DOHH2 (cell line): ENCODE measurements around the gene CFAP92.

ENCODE experiments used
- H3F3A ChIP-seq: fragments of 200-600 bp; sonication (generic), shearing (Covaris generic); 2 replicates; pipeline ENCODE4 v1.6.0; 2016; ENCODE audit warnings: antibody characterized with exemption, mild to moderate bottlenecking; ENCODE audit not compliant: control insufficient read depth, insufficient read depth
- H3K27ac ChIP-seq: fragments of 200-600 bp; sonication (generic); 2 replicates; pipeline ENCODE4 v1.5.1; 2014; ENCODE audit warnings: low read depth, mild to moderate bottlenecking, low read length, moderate library complexity
- H3K27me3 ChIP-seq: fragments of 200-600 bp; sonication (generic); 2 replicates; pipeline ENCODE4 v1.6.1; 2014; ENCODE audit warnings: mild to moderate bottlenecking, low read length, mixed read lengths; ENCODE audit not compliant: control insufficient read depth
- H3K36me3 ChIP-seq: fragments of 200-600 bp; sonication (generic); 2 replicates; pipeline ENCODE4 v1.6.1; 2014; ENCODE audit warnings: mild to moderate bottlenecking, low read length, moderate library complexity, mixed read lengths; ENCODE audit not compliant: control insufficient read depth
- H3K4me1 ChIP-seq: fragments of 200-600 bp; sonication (generic); 2 replicates; pipeline ENCODE4 v1.6.1; 2014; ENCODE audit warnings: mild to moderate bottlenecking, low read length, mixed read lengths; ENCODE audit not compliant: control insufficient read depth
- H3K4me2 ChIP-seq: fragments of 200-600 bp; sonication (generic); 2 replicates; pipeline ENCODE4 v1.6.0; 2014; ENCODE audit warnings: mild to moderate bottlenecking, low read length, moderate library complexity
- H3K4me3 ChIP-seq: fragments of 200-600 bp; sonication (generic); 2 replicates; pipeline ENCODE4 v1.5.1; 2014; ENCODE audit warnings: mild to moderate bottlenecking, low read length, mixed read lengths
- H3K79me2 ChIP-seq: fragments of 200-600 bp; sonication (generic); 2 replicates; pipeline ENCODE4 v1.6.1; 2014; ENCODE audit warnings: mild to moderate bottlenecking, low read length, mixed read lengths; ENCODE audit not compliant: control insufficient read depth
- H3K9me2 ChIP-seq: fragments of 200-600 bp; sonication (generic); replicated peaks from 2 replicates; pipeline ENCODE4 v1.6.1; 2014; ENCODE audit warnings: mild to moderate bottlenecking, low read length, mixed read lengths; ENCODE audit not compliant: control insufficient read depth
- H3K9me3 ChIP-seq: fragments of 200-600 bp; sonication (generic); 2 replicates; pipeline ENCODE4 v1.6.1; 2014; ENCODE audit warnings: antibody characterized with exemption, low read length, mixed read lengths; ENCODE audit not compliant: control insufficient read depth, insufficient read depth
- H4K20me1 ChIP-seq: fragments of 200-600 bp; sonication (generic); 2 replicates; pipeline ENCODE4 v1.6.0; 2014; ENCODE audit warnings: low read depth, mild to moderate bottlenecking, antibody characterized with exemption, low read length, moderate library complexity; ENCODE audit not compliant: control insufficient read depth, insufficient read depth
- EZH2phosphoT487 ChIP-seq: fragments of 200-600 bp; sonication (generic); IDR thresholded peaks from 2 replicates; pipeline ENCODE4 v1.6.1; 2017; ENCODE audit warnings: borderline replicate concordance, mild to moderate bottlenecking, antibody characterized with exemption, low read length, moderate library complexity, mixed read lengths
- TF ChIP-seq, protein P1 (sequence below): fragments of 200-600 bp; sonication (generic); IDR thresholded peaks from one replicate; pipeline ENCODE4 v1.5.1; 2014; ENCODE audit warnings: antibody characterized with exemption, mild to moderate bottlenecking, low read depth, low read length; ENCODE audit not compliant: poor library complexity, severe bottlenecking

The CFAP92 gene

DNA sequence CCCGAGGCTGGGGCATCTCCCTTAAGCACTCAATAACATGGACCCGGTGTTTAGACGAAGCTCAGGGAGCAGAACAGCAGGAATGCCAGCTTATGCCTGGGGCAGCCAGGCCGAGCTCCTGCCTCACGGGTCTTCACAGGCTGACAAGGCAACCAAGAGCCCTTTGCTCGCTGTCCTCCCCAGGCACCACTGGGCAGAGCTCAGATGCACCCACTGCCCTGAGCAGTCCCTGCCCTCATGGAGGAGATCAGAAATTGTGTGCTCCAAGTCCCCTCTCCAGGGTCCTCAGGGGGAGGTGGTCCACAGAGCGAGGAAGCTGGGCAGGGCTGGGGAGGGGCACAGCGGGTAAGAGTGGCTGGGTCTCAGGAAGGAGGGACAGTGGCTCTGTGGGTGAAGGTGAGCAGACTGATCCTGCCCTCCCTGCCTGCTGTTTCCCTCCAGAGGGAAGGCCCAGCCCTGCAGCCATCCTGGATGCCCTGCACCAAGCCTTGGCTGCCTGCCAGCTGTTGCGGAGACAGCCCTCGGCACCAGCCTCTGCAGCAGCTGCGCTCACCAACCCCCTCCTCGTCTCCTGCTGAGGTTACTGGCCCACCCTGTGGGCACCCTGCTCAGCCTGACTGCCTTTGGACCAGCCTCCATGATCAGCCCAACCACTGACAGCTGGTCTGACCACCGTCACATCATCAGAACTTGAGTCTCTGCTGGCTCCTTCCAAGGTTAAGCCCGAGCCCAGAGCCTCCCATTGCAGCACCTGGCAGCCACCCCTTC lies 45.6 kb upstream of the CFAP92 start:
- Histone ChIP-seq H3K9me2 (no peaks in the 10 kb centered on the region), H3K36me3 (no peaks in the 10 kb centered on the region), H3K27me3 (peaks cover 10% of the 10 kb centered on the region), H3K4me2 (no peak overlapping the region), H3K9me3 (no peaks in the 10 kb centered on the region), H4K20me1 (no peaks in the 10 kb centered on the region), H3K27ac (no peak overlapping the region), H3K4me1 (no peaks in the 10 kb centered on the region), H3K4me3 (no peak overlapping the region), H3F3A (no peaks in the 10 kb centered on the region), H3K79me2 (no peaks in the 10 kb centered on the region)
- TF ChIP-seq EZH2phosphoT487 = no peak
- TF ChIP-seq, protein P1, sequence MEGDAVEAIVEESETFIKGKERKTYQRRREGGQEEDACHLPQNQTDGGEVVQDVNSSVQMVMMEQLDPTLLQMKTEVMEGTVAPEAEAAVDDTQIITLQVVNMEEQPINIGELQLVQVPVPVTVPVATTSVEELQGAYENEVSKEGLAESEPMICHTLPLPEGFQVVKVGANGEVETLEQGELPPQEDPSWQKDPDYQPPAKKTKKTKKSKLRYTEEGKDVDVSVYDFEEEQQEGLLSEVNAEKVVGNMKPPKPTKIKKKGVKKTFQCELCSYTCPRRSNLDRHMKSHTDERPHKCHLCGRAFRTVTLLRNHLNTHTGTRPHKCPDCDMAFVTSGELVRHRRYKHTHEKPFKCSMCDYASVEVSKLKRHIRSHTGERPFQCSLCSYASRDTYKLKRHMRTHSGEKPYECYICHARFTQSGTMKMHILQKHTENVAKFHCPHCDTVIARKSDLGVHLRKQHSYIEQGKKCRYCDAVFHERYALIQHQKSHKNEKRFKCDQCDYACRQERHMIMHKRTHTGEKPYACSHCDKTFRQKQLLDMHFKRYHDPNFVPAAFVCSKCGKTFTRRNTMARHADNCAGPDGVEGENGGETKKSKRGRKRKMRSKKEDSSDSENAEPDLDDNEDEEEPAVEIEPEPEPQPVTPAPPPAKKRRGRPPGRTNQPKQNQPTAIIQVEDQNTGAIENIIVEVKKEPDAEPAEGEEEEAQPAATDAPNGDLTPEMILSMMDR = no peak

DNA sequence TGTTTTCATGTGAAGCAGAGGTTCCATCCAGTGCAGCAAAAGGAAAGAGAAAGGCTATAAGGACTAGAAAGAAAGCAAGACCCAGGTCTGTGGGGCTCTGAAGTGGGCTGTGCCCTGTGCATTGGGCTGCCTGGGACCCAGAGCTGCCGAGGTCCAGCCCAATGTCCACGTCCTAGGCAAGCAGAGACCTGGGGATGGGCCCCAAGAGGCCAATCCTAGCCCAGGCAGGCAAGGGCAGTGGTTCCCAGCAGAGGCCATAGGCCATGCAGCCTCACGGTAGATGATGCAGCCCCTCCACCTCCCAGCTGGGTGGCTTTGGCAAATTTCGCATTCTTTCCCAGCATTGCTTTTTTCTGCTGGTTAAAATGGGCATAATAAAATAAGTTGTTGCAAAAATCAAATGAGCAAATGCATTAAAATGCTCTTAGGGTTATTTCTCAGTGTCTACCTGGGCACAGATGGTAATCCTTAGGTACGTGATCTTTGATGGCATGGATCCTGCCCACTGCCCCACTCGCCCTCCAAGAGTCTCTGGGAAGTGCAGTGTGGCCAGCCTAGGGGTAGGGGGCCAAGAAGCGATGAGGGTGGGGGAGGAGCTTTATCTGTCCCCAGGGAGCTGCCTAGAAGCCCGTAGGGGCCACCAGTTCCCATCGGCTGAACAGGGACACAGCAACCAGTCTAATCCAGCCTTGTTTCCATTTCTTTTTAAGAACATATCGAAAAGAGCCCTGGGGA lies 44.4 kb upstream of the CFAP92 start:
- H3F3A ChIP-seq = no peaks in the 10 kb centered on the region
- H3K9me2 ChIP-seq = no peaks in the 10 kb centered on the region
- TF ChIP-seq, protein P1 = no peak
- TF ChIP-seq EZH2phosphoT487 = no peak
- H3K9me3 ChIP-seq = no peaks in the 10 kb centered on the region
- no peaks in the 10 kb centered on the region for H4K20me1 ChIP-seq
- no peak overlapping the region for H3K4me3 ChIP-seq
- no peaks in the 10 kb centered on the region for H3K79me2 ChIP-seq
- H3K4me1 ChIP-seq = no peaks in the 10 kb centered on the region
- peaks cover 5% of the 10 kb centered on the region for H3K27me3 ChIP-seq
- no peak overlapping the region for H3K4me2 ChIP-seq
- H3K36me3 ChIP-seq = no peaks in the 10 kb centered on the region
- no peak overlapping the region for H3K27ac ChIP-seq

DNA sequence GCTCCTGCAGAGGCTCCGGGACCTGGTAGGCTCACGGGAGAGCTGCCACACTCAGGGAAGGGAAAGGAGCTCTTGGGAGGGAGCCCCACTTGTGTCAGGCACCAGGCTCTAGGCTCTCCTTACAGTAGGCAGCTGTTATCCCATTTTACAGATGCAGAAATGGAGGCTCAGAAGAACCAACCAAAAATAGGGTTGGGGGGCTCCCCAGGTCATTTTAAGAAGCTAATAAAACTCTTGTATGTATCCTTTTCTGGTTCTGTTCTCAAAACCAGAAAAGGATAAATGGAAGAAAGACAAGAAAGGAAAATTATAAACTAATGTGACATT lies 43.2 kb upstream of the CFAP92 start:
- no peaks in the 10 kb centered on the region for H3K36me3 ChIP-seq
- H3K9me3 ChIP-seq = no peaks in the 10 kb centered on the region
- no peak overlapping the region for H3K4me2 ChIP-seq
- no peaks in the 10 kb centered on the region for H3K4me1 ChIP-seq
- H3K9me2 ChIP-seq = no peaks in the 10 kb centered on the region
- no peaks in the 10 kb centered on the region for H4K20me1 ChIP-seq
- no peaks in the 10 kb centered on the region for H3K79me2 ChIP-seq
- H3K27ac ChIP-seq = no peak overlapping the region
- H3F3A ChIP-seq = no peaks in the 10 kb centered on the region
- no peak overlapping the region for H3K4me3 ChIP-seq
- TF ChIP-seq, protein P1 = no peak
- TF ChIP-seq EZH2phosphoT487 = no peak
- peaks cover 3% of the 10 kb centered on the region for H3K27me3 ChIP-seq
